ENCODE data around the gene PIN1.

- TF ChIP-seq, protein P1, sequence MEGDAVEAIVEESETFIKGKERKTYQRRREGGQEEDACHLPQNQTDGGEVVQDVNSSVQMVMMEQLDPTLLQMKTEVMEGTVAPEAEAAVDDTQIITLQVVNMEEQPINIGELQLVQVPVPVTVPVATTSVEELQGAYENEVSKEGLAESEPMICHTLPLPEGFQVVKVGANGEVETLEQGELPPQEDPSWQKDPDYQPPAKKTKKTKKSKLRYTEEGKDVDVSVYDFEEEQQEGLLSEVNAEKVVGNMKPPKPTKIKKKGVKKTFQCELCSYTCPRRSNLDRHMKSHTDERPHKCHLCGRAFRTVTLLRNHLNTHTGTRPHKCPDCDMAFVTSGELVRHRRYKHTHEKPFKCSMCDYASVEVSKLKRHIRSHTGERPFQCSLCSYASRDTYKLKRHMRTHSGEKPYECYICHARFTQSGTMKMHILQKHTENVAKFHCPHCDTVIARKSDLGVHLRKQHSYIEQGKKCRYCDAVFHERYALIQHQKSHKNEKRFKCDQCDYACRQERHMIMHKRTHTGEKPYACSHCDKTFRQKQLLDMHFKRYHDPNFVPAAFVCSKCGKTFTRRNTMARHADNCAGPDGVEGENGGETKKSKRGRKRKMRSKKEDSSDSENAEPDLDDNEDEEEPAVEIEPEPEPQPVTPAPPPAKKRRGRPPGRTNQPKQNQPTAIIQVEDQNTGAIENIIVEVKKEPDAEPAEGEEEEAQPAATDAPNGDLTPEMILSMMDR (conservative IDR thresholded peaks at IDR 0.05): no peak
- TF ChIP-seq ZFX (IDR thresholded peaks at IDR 0.05): no peak
These were observed 4.3 kb downstream of the PIN1 start for GRCh38 chr19:9839415-9839814.

Measured in C4-2B (cell line).